HK-2 (cell line): ENCODE measurements around the gene DGUOK.
"Not testable (repeated sequence)": the region's sequence is repeated elsewhere in the genome, so short reads cannot be mapped to it uniquely, and the experiment has no call there.

ENCODE experiments used
- DNase-seq: peaks from one replicate; pipeline ENCODE4 v3.0.0-alpha.2; 2018; ENCODE audit not compliant: unreplicated experiment

DGUOK gene

DNA sequence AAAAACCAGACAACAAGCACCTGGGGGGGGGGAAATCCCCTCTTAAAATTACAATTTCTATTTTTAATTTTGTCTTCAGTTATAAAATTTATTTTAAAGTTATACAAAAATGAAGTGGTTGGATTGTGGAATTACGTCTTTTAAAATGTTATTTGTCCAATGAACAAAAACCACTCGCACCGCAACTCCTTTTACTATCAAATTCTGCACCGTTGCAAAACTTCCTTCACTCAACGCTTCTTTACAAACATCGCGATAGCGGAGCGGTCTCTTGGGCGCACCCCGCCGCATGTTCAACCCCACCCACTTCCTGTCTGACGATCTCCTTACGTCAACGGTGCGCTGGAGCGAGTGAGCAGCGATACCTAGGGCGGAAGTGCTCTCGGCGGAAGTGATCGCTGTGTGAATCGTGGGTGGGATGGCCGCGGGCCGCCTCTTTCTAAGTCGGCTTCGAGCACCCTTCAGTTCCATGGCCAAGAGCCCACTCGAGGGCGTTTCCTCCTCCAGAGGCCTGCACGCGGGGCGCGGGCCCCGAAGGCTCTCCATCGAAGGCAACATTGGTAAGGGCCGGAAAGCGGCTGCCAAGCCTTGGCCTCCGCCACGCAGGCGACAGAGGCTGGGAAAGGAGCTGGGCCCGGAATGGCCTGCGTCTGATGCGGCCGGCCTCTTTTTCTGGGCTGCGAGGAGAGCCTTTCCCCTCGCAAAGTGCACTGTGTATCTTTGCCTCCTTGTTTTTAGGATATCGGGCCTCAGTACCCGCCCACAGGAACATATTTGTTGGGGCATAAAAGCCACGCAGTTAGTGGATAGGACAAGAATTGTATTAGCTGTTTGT, at the start of gene DGUOK:
DGUOK (plus strand) TSS at position 388 of the 835 bp plus-strand sequence; CDS start at position 419, 31 bp downstream.
- DNase-seq: peak; percentile 97

DNA sequence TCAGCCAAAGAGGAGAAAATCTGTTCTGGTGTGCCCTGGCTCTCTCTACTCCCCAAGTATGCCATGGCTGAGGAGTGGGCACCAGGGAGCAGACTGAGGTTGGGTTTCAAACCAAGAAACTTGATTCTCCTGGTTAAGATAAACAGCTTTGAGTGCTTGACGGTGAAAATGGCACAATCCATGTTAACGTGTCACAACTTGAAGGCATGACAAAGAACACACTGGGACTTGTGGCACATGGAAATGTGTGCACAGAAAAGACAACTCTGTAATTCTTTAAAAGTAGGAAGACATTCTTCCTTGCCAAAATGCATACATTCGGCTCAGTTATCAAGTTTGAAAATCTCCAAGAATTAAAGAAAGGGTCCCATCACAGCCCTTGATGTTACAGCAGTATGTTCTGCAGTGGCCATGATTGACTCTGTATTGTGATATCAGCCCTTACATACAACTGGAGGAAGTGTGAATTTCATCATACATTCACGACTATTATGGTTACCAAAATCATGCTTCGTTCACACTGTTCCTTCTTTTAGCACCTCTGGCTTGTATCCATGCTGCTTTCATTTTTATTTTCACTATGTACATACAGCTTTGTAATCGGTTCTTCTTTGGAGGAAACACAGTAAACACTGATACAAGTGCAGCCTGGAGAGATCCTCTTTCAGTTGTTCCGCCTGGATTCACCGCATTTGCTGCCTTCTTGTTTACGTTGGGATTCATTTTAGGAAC, 49.4 kb upstream of the DGUOK start:
- no peak for DNase-seq

DNA sequence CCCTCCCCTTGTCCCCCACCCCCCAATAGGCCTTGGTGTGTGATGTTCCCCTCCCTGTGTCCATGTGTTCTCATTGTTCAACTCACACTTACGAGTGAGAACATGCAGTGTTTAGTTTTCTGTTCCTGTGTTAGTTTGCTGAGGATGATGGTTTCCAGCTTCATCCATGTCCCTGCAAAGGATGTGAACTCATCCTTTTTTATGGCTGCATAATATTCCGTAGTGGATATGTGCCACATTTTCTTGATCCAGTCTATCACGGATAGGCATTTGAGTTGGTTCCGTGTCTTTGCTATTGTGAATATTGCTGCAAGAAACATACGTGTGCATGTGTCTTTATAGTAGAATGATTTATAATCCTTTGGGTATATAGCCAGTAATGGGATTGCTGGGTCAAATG, 48.7 kb upstream of the DGUOK start:
- DNase-seq: not testable (repeated sequence)

DNA sequence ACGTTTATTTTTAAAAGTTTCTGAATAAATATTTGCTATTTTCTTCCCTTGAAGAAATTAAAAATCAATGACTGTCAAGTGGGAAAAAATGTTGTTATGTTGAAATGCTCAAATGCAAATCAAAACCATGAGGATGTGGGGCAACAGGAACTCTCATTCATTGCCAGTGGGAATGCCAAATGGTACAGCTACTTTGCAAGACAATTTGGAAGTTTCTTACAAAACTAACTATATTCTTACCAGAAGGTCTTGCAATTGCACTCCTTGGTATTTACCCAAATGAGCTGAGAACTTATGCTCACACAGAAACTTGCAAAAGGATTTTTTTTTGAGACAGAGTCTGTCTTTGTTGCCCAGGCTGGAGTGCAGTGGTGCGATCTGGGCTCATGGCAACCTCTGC, 41.3 kb upstream of the DGUOK start:
- no peak for DNase-seq

DNA sequence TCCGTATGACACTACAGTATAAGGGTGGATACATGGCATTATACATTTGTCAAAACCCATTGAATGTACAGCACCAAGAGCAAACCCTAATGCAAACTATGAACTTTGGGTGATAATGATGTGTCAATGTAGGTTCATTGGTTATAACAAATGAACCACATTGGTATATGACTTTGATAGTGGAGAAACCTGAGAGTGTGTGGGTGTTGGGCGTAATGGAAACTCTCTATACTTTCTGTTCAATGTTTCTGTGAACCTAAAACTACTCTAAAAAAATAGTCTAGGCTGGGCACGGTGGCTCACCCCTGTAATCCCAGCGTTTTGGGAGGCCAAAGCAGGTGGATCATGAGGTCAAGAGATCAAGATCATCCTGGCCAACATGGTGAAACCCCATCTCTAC, 40.3 kb upstream of the DGUOK start:
- DNase-seq: no peak

DNA sequence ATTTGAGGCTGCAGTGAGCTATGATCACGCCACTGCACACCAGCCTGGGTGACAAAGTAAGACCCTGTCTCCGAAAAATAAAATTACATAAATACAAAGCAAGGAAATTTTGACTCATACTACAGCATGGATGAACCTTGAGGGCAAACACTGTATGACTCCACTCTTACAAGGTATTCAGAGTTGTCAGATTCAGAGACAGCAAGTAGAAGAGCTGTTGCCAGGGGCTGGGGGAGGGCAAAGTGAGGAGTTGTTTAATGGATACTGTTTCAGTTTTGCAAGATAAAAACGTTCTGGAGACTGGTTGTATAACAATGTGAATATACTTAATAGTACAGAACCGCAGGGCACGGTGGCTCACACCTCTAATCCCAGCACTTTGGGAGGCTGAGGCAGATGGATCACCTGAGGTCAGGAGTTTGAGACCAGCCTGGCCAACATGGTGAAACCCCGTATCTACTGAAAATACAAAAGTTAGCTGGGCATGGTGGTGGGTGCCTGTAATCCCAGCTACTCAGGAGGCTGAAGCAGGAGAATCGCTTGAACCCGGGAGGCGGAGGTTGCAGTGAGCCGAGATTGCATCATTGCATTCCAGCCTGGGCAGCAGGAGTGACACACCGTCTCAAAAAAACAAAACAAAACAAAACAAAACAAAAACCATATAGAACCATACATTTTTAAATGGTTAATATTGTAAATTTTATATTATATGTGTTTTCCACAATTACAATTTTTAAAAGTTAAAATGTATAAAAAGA, 38.9 kb upstream of the DGUOK start:
- DNase-seq: not testable (repeated sequence)

DNA sequence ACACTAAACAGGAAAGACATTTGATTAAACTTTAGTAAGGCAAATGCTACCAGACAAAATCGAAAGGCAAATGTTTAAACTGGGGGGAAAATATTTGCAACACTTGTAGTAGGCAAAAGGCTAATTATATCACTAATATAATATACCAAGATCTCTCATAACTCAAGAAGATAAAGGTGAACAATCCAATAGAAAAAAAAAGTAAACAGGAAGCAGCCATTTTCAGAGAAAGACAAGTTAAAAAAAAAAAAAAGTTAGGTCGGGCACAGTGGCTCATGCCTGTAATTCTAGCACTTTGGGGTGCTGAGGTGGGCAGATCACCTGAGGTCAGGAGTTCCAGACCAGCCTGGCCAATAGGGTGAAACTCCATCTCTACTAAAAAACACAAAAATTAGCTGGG, 38.3 kb upstream of the DGUOK start:
- no peak for DNase-seq

DNA sequence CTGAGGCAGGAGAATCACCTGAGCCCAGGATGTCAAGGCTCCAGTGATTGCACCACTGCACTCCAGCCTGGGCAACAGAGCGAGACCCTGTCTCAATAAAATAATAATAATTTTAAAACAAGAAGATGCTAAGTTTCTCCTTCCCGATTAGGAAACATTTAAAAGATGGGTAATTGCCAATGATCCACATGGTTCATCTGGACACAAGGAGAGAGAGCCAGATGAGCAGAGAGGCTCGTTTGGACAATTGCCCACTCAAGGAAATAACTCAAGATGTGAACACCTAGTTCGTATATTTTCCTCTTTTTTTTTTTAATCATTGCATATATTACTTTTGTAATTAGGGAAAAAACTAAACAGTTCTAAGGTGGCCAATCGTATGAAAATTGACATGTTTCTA, 37.5 kb upstream of the DGUOK start:
- DNase-seq: no peak

DNA sequence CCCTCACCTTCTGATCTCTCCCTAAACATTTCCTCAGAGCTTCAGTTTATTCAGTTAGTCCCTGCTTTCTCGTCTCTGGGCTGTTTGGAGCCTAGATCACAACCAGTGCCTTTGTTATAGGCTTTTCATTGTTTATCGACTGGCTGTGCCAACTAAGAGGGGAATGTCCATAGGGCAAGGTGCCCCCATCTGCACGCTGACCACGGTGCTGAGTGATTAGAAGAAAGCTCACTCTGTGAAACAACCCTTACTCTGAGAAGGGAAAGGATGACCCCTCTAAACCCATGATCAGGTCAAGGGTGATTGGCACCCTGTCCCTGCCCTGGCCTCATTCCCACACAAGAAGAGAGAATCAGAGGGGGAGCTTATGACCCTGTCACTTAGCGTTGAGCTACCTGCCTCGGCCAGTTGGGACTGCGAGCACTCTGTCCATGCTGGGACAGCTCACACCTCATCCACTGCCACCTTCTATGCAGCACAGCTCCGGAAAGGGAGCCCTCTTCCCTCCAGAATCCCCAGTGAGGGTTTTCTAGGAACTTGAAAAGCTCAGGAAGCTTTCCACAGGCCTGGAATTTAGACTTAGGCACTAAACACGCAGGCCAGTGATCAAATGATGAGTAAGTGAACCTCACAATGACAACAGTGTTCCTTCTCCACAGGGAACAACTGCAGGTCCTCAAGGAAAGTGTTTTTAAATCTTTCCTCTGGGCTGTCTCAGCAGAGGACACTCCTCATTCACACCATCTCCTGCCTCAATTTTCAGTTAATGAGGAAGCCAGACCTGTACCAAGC, 36.2 kb upstream of the DGUOK start:
- DNase-seq: no peak

DNA sequence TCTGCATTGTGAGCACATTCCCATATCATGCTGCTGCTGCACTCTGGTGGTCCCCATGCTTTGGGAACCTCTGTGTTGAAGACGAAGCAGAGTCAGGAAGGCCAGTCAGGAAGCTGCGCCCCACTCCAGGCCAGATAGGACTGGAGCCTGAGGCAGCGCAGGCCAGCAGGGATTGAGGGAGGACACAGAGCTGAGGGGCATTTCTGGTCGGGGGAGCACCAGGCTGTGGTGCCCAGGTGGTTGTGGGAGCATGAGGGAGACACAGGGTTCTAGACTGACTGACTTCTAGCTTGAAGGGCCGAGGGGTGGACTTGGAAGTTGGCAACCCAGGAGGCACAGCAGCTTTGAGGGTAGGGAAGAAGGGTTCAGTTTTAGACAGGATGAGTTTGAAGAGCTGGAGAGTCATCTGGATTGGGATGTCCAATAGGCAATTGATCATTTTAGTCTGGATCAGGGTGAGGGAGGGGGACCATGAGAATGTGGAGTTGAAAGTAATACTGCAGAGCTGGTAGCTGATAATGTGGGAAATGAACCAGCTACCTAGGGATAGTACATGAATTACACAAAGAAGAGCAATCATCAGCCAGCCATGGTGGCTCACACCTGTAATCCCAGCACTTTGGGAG, 35.3 kb upstream of the DGUOK start:
- DNase-seq: no peak

DNA sequence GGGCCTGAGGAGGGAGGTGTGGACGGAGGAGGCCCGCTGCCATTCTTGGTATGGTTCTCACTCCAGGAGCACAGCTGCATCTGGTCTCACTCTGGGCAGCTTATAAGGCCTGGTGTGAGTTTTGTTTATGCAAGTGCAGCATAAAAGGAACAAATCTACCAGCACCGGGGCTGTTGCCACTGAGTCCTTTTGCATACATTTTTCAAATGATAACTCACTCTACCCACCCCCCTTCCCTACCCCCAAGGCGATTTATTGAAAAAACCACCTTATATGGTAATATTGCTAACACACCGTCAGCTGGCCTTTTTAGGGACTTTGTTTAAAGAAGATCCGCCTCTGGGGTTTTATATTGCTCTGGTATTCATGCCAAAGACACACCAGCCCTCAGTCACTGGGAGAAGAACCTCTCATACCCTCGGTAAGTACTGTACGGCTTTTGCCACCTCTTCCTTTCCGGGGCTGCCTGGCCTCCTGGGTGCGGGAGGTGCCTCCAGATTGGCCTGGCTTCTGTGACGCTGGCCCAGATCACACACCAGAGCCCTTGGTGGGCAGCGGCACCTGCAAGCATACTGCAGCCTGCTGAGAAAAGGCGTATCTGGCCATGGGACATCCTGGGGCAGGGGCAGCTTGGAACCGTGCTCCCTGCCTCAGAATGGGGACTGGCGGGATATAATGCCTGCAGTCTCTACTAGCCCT, 33.9 kb upstream of the DGUOK start, which contains the start of gene ACTG2:
ACTG2 (plus strand) TSS at position 378 of the 699 bp plus-strand sequence. CDS start 8,304 bp downstream, outside the sequence.
- DNase-seq: no peak

DNA sequence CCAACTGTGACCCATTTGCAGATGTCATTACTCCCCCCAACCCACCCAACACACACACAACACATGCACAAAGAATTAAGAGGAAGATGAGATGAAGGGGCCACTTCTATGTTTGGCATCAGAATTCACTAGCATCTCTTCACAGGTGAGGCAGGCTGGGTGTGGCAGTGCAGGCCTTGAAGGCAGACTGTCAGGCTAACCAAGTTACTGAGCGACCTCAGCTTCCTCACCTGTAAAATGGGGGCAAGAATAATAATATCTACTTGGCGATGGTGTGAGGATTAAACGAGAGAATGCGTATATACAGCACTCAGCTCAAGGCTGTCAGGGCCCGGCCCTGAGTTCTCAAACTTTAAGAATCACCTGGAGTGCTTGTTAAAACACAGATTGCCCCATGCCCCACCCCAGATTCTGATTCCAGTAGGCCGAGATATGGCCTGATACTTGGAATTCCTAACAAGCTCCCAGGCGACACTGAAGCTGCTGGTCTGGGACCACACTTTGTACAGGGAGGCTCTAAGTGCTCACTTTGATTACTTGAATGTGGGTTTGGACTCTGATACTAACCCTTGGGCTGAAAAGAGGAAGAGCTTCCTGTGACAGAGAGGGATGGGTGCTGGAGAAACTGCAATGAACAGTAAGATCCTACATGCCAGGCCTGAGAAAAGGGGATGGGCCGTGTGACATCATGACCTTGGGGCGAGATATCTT, 32.8 kb upstream of the DGUOK start:
- DNase-seq: no peak

DNA sequence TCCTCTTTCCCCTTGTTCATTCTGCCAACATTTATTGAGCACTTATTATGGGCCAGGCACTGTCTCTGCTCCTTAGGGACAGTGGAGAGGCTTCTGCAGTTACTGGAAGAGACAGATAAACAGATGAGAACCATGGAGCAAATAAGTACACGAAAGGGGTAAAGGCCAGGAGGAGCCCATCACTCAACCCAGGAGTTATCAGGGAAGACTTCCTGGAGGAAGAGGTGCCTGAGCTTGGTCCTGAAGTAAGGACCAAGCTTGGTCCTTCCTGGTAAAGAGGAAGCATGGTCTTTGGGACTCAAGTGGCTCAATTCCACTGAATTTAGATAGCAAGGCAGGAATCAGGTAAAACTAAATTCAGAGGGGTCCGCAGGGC, 32.2 kb upstream of the DGUOK start:
- no peak for DNase-seq

DNA sequence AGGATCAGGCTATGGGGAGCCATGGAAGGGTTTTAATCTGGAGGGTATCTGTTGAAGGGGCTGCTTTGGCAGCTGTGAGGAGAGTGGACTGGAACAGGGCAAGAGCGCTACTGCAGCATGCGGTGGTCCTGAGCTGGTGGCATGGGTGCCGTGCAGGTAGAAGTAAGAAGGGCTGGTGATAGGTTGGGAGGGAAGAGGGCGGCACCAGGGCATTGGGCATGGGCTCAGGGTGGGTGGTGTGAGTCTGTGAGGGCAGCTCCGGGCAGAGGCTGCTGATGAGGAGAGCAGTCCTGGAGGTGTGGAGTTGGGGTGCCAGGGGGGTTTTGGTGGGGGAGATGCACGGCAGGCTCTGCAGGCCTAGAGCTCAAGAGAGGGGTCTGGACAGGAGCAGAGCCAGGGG, 31.8 kb upstream of the DGUOK start:
- no peak for DNase-seq

DNA sequence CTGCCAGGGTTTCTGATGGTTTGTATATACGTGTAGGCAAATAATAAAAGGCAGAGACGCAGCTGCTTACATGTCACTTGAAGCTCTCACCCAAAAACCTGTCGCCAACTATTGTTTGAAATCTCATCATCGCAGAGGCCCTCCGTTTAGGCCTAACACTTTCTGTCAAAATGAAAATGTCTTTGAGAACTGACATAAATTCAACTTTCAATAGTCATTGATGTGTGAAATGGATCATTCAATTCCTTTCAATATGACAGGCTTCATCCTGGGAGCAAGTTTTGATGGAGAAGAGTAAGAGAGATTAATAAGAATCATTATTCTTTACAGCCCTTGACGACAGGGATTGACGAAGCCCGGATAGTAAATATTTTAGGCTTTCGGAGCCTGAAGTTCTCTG, 31.2 kb upstream of the DGUOK start:
- DNase-seq: no peak

DNA sequence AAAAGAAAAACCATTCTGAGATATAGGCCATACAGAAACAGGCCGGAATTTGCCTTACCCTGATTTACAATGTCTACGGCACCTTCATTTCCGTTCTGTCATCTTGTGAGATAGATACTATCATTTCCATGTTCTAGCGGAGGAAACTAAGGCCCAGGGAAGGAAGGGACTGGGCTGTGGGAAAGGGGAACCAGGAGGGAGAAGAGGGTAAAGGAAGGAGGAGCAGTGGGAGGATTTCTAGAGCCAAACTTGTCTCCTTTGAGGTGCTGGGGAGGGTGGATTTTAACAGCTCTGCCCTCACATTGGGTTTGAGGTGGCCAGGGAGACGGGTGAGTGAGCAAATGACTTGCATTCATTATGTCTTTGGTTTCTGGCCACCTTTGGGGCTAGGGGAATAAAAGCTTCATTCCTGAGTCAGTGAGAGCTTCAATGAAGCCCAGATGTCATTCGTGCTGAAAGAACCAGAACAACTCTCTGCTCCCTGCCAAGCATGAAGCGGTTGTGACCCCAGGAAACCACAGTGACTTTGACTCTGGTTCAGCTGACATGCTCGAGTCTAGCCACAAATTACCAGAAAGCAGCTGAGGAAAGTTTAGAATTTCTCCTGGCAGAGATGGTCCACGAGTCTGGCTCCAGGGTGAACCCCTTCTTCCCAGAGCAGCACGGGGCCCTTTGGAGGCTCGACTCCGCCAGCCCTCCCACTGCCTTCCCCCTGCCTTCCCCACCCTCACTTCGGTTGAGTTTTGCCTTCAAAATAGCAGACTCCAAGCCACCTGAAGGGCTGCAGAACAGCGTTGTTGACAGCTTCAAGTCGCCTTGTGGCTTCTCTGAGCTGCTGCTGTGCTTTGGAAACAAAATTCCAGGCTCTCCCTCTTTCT, 30.1 kb upstream of the DGUOK start:
- no peak for DNase-seq

DNA sequence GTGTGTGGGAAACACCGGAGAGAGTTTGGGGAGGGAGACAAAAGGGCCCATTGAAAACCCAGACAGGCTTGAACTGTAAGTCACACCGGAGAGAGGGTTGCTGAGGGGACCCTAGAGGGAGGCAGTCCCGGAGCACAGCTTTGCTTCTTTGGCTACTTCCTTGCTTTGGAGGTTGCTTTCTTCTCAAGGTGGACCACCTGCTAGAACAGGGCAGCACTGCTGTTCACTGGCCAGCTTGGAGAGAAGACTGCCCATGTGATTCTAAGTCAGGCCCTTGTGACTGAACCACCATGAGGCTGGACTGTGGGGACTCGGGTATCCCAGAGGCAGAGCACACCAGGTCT, 29.5 kb upstream of the DGUOK start:
- no peak for DNase-seq

DNA sequence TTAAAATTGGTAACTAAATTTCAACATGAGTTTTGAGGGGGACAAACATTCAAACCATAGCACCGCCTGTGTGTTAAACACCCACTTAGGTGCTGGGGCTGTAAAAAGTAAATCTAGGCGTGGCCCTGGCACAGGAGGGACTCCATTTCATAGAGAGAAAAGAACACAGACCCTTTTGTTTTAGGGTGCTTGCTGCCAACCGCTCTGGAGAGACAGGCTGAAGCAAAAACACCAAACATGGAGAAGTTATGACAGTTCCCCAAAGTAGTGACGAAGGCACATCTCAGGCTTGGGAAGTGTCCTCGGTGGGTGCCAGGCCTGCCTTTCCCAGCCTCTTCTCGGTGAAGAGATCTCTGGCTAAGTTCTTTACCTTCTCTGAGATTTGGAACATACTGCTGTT, 28.7 kb upstream of the DGUOK start:
- no peak for DNase-seq

DNA sequence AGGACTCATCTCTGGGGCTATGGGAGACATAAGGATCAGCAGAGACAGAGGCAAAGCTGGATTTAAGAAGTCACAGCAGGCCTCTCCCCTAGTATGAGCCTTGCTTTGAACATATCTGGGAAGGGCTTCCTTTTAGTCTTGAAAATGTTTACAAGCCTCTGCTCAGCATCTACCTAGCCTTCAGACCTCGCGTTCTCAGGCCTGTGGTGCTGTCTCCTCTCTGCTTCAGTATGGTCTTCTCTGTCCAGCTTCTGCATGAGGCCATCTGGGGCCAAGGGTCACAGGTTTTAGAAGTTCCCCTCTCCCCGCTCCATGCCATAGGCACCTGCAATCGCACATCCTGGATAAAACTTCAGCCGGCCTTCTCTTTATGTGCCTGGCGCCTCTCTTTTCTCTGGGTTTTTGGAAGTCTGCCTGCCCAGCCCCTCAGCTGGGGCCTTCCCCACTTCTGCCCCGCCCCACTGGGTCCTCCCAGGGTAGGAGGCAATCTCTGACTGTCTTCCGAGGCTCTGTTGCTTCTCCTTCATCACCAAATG, 26.8 kb upstream of the DGUOK start:
- DNase-seq: no peak
